ENCODE data around the gene ACTC1.
"Not testable (repeated sequence)": the region's sequence is repeated elsewhere in the genome, so short reads cannot be mapped to it uniquely, and the experiment has no call there.

The ACTC1 gene

GRCh38 chr15:34795267-34796081 lies at the start of gene ACTC1:
ACTC1 (minus strand) TSS chr15:34795549; CDS start chr15:34794808, 741 bp downstream.
- no peak for DNase-seq (ENCODE audit: low read depth in 2 of 2)

GRCh38 chr15:34841262-34841725 lies 45.9 kb upstream of the ACTC1 start:
- DNase-seq (ENCODE audit: low read depth in 2 of 2): no peak

GRCh38 chr15:34838282-34838681 lies 42.9 kb upstream of the ACTC1 start:
- no peak for DNase-seq (ENCODE audit: low read depth in 2 of 2)

GRCh38 chr15:34837246-34838016 lies 42.1 kb upstream of the ACTC1 start:
- no peak for DNase-seq (ENCODE audit: low read depth in 2 of 2)

- no peak for DNase-seq (ENCODE audit: low read depth in 2 of 2)
These were observed 33.0 kb upstream of the ACTC1 start for GRCh38 chr15:34828145-34828911.

- DNase-seq (ENCODE audit: low read depth in 2 of 2): no peak
These were observed 26.5 kb upstream of the ACTC1 start for GRCh38 chr15:34821831-34822230.

- DNase-seq (ENCODE audit: low read depth in 2 of 2): no peak
These were observed 24.8 kb upstream of the ACTC1 start for GRCh38 chr15:34820110-34820509.

GRCh38 chr15:34818526-34818925 lies 23.2 kb upstream of the ACTC1 start:
- DNase-seq (ENCODE audit: low read depth in 2 of 2): no peak

- no peak for DNase-seq (ENCODE audit: low read depth in 2 of 2)
These were observed 20.5 kb upstream of the ACTC1 start for GRCh38 chr15:34815836-34816235.

GRCh38 chr15:34813446-34814190 lies 18.3 kb upstream of the ACTC1 start:
- no peak for DNase-seq (ENCODE audit: low read depth in 2 of 2)

- not testable (repeated sequence) for DNase-seq (ENCODE audit: low read depth in 2 of 2)
These were observed 17.6 kb upstream of the ACTC1 start for GRCh38 chr15:34812868-34813365.

- no peak for DNase-seq (ENCODE audit: low read depth in 2 of 2)
These were observed 17.0 kb upstream of the ACTC1 start for GRCh38 chr15:34812369-34812768.

GRCh38 chr15:34810443-34811129 lies 15.2 kb upstream of the ACTC1 start:
- no peak for DNase-seq (ENCODE audit: low read depth in 2 of 2)

- no peak for DNase-seq (ENCODE audit: low read depth in 2 of 2)
These were observed 13.8 kb upstream of the ACTC1 start for GRCh38 chr15:34809186-34809585.

GRCh38 chr15:34808016-34808415 lies 12.7 kb upstream of the ACTC1 start:
- no peak for DNase-seq (ENCODE audit: low read depth in 2 of 2)

- not testable (repeated sequence) for DNase-seq (ENCODE audit: low read depth in 2 of 2)
These were observed 11.9 kb upstream of the ACTC1 start for GRCh38 chr15:34807241-34807640.

GRCh38 chr15:34804776-34805175 lies 9.4 kb upstream of the ACTC1 start:
- DNase-seq (ENCODE audit: low read depth in 2 of 2): no peak

- DNase-seq (ENCODE audit: low read depth in 2 of 2): no peak
These were observed 8.8 kb upstream of the ACTC1 start for GRCh38 chr15:34804113-34804512.

GRCh38 chr15:34802803-34803750 lies 7.7 kb upstream of the ACTC1 start:
- no peak for DNase-seq (ENCODE audit: low read depth in 2 of 2)

Measured in activated CD4-positive, alpha-beta T cell treated with anti-CD3 and anti-CD28 coated beads for 24 hours (primary cell).